SK-N-MC (cell line): ENCODE measurements around the gene RNF213.

Experiments used
- DNase-seq: peaks from one replicate; pipeline ENCODE4 v3.0.0-alpha.2; 2011; ENCODE audit warnings: low read depth, low spot score
- H3K27ac ChIP-seq: fragments of 200-600 bp; sonication (generic); 2 replicates; pipeline ENCODE4 v1.5.1; 2016; ENCODE audit warnings: mixed run types
- H3K36me3 ChIP-seq: fragments of 200-600 bp; sonication (generic); 2 replicates; pipeline ENCODE4 v1.6.1; 2017; ENCODE audit warnings: antibody characterized with exemption, low read length, mixed read lengths; ENCODE audit not compliant: insufficient read depth
- H3K4me3 ChIP-seq: fragments of 200-600 bp; sonication (generic); 2 replicates; pipeline ENCODE4 v1.5.1; 2016
- H3K9ac ChIP-seq: fragments of 200-600 bp; sonication (generic); 2 replicates; pipeline ENCODE4 v1.8.0; 2017; ENCODE audit warnings: mixed run types, mixed read lengths; ENCODE audit not compliant: insufficient read length
- H3K9me3 ChIP-seq: fragments of 200-600 bp; sonication (generic); 2 replicates; pipeline ENCODE4 v1.6.1; 2017; ENCODE audit warnings: low read depth, mild to moderate bottlenecking, antibody characterized with exemption, low read length, moderate library complexity, mixed read lengths
- EZH2 ChIP-seq: fragments of 200-600 bp; sonication (generic); IDR thresholded peaks from one replicate; pipeline ENCODE4 v1.6.1; 2017; ENCODE audit warnings: antibody characterized with exemption
- FOXP2 ChIP-seq: optimal IDR thresholded peaks from 2 replicates; pipeline ENCODE3; 2011; ENCODE audit warnings: mild to moderate bottlenecking, moderate library complexity; ENCODE audit not compliant: insufficient read depth; ENCODE audit errors: extremely low read length, control extremely low read depth
- POLR2AphosphoS5 ChIP-seq: IDR thresholded peaks from 2 replicates; pipeline ENCODE4 v1.6.1; 2012; ENCODE audit warnings: mild to moderate bottlenecking, low read depth, low read length, borderline replicate concordance

The RNF213 gene

GRCh38 chr17:80245566-80246265, 14.9 kb upstream of the RNF213 start:
- TF ChIP-seq EZH2 (no peak), POLR2AphosphoS5 (no peak), FOXP2 (no peak)
- no peaks in the 10 kb centered on the region for H3K9me3 ChIP-seq
- no peak for DNase-seq
- no peak overlapping the region for H3K27ac ChIP-seq
- no peaks in the 10 kb centered on the region for H3K36me3 ChIP-seq
- H3K9ac ChIP-seq: no peak overlapping the region
- H3K4me3 ChIP-seq: no peak overlapping the region

GRCh38 chr17:80246266-80246681, 14.4 kb upstream of the RNF213 start:
- H3K36me3 ChIP-seq: no peaks in the 10 kb centered on the region
- H3K27ac ChIP-seq: no peak overlapping the region

GRCh38 chr17:80246726-80247125, 13.9 kb upstream of the RNF213 start:
- no peak for DNase-seq
- TF ChIP-seq POLR2AphosphoS5 (no peak), FOXP2 (no peak), EZH2 (no peak)
- no peaks in the 10 kb centered on the region for H3K36me3 ChIP-seq
- no peaks in the 10 kb centered on the region for H3K9me3 ChIP-seq
- H3K9ac ChIP-seq: no peak overlapping the region
- no peak overlapping the region for H3K27ac ChIP-seq
- H3K4me3 ChIP-seq: no peak overlapping the region

More at GRCh38 chr17:80246266-80246681, 14.4 kb upstream of the RNF213 start:
- no peak for TF ChIP-seq EZH2
- DNase-seq: no peak
- Histone ChIP-seq H3K9ac (no peak overlapping the region), H3K4me3 (no peak overlapping the region), H3K9me3 (no peaks in the 10 kb centered on the region)

GRCh38 chr17:80247561-80247960, 13.1 kb upstream of the RNF213 start:
- Histone ChIP-seq H3K9ac (no peak overlapping the region), H3K36me3 (no peaks in the 10 kb centered on the region), H3K9me3 (no peaks in the 10 kb centered on the region), H3K4me3 (no peak overlapping the region), H3K27ac (no peak overlapping the region)
- TF ChIP-seq FOXP2 (no peak), POLR2AphosphoS5 (no peak), EZH2 (no peak)
- no peak for DNase-seq

GRCh38 chr17:80248001-80248893, 12.4 kb upstream of the RNF213 start:
- no peak for DNase-seq
- Histone ChIP-seq H3K9ac (no peak overlapping the region), H3K4me3 (no peak overlapping the region), H3K9me3 (no peaks in the 10 kb centered on the region), H3K36me3 (no peaks in the 10 kb centered on the region), H3K27ac (no peak overlapping the region)
- TF ChIP-seq POLR2AphosphoS5 (no peak), FOXP2 (no peak), EZH2 (no peak)

- Histone ChIP-seq H3K27ac (no peak overlapping the region), H3K9ac (no peak overlapping the region), H3K4me3 (no peak overlapping the region), H3K9me3 (no peaks in the 10 kb centered on the region), H3K36me3 (no peaks in the 10 kb centered on the region)
- TF ChIP-seq POLR2AphosphoS5 (no peak), EZH2 (no peak), FOXP2 (no peak)
- no peak for DNase-seq
Observed at GRCh38 chr17:80248894-80249710, 11.6 kb upstream of the RNF213 start.

GRCh38 chr17:80251966-80252365, 8.7 kb upstream of the RNF213 start:
- Histone ChIP-seq H3K9ac (no peak overlapping the region), H3K27ac (no peak overlapping the region), H3K9me3 (no peaks in the 10 kb centered on the region), H3K4me3 (no peak overlapping the region), H3K36me3 (no peaks in the 10 kb centered on the region)
- DNase-seq: no peak
- no peak for TF ChIP-seq FOXP2
- TF ChIP-seq POLR2AphosphoS5: no peak
- no peak for TF ChIP-seq EZH2

GRCh38 chr17:80252871-80253270, 7.8 kb upstream of the RNF213 start:
- no peaks in the 10 kb centered on the region for H3K36me3 ChIP-seq
- H3K9ac ChIP-seq: no peak overlapping the region
- TF ChIP-seq FOXP2: no peak
- no peak for TF ChIP-seq EZH2
- no peak for TF ChIP-seq POLR2AphosphoS5
- no peak for DNase-seq
- H3K9me3 ChIP-seq: no peaks in the 10 kb centered on the region
- H3K27ac ChIP-seq: no peak overlapping the region
- no peak overlapping the region for H3K4me3 ChIP-seq
